Neutrophil (primary cell): ENCODE measurements around the gene TSPAN1.

Experiments used
- H3K27ac ChIP-seq: fragments of 200-600 bp; sonication (generic); 2 replicates; pipeline ENCODE4 v1.5.1; 2016; ENCODE audit warnings: mild to moderate bottlenecking, moderate library complexity
- H3K27me3 ChIP-seq: fragments of 200-600 bp; sonication (generic); 2 replicates; pipeline ENCODE4 v1.6.0; 2016; ENCODE audit warnings: mild to moderate bottlenecking
- H3K36me3 ChIP-seq: fragments of 200-600 bp; sonication (generic); 2 replicates; pipeline ENCODE4 v1.5.1; 2017
- H3K4me1 ChIP-seq, 2 experiments: fragments of 200-600 bp in 1 of 2; sonication (generic) in 1 of 2; 1 replicate in 1 of 2; 2 replicates in 1 of 2; pipeline versions ENCODE4 v1.5.1 to v1.6.1; 2013 to 2016; ENCODE audit warnings: low read depth in 1 of 2, low read length in 1 of 2, mild to moderate bottlenecking in 1 of 2, moderate library complexity in 1 of 2; ENCODE audit not compliant: control insufficient read depth in 1 of 2, insufficient read depth in 1 of 2
- H3K4me3 ChIP-seq, 2 experiments: fragments of 200-600 bp in 1 of 2; sonication (generic) in 1 of 2; 1 replicate in 1 of 2; 2 replicates in 1 of 2; pipeline ENCODE4 v1.5.1; 2013 to 2016; ENCODE audit warnings: low read depth in 1 of 2, low read length in 1 of 2, mild to moderate bottlenecking in 1 of 2, moderate library complexity in 1 of 2
- H3K9me3 ChIP-seq: fragments of 200-600 bp; sonication (generic); 2 replicates; pipeline ENCODE4 v1.5.1; 2016
- CTCF ChIP-seq: fragments of 200-600 bp; sonication (generic); IDR thresholded peaks from 2 replicates; pipeline ENCODE4 v1.5.1; 2016; ENCODE audit warnings: antibody characterized with exemption

Gene TSPAN1

GRCh38 chr1:46211051-46211450 lies 36.2 kb downstream of the TSPAN1 start:
- no peak overlapping the region for H3K4me3 ChIP-seq
- TF ChIP-seq CTCF, result no peak
- no peaks in the 10 kb centered on the region for H3K36me3 ChIP-seq
- no peak overlapping the region for H3K27ac ChIP-seq
- H3K4me1 ChIP-seq, result no peaks in the 10 kb centered on the region
- H3K27me3 ChIP-seq, result no peaks in the 10 kb centered on the region
- H3K9me3 ChIP-seq, result no peaks in the 10 kb centered on the region

- Histone ChIP-seq H3K4me1 (no peaks in the 10 kb centered on the region), H3K27ac (no peak overlapping the region), H3K4me3 (no peak overlapping the region), H3K36me3 (peaks cover 3% of the 10 kb centered on the region), H3K9me3 (no peaks in the 10 kb centered on the region), H3K27me3 (no peaks in the 10 kb centered on the region)
- no peak for TF ChIP-seq CTCF
Measured at GRCh38 chr1:46215504-46215903, 40.6 kb downstream of the TSPAN1 start.

DNA sequence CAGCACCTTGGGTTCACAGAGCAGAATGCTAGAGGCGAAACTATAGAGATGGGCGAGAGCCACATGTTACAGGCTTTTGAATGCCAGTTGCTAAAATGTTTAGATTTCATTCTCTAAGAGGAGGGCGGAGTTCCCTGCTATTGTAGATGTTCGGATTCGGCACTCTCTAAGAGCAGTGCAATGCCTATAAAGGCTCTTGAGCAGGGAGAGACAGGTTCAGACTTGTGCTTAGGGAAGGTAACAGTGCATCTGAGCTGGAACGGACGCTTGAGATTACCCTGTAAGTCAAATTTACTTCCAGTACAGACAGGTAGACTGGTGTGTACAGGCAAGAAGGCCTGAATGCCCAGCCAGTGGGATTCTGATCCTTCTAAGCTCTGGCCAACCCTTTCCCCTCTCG lies 43.6 kb downstream of the TSPAN1 start:
- Histone ChIP-seq H3K27me3 (no peaks in the 10 kb centered on the region), H3K9me3 (no peaks in the 10 kb centered on the region), H3K27ac (no peak overlapping the region), H3K36me3 (peaks cover 3% of the 10 kb centered on the region), H3K4me1 (peaks cover 0 to under 1% of the 10 kb centered on the region in 2 experiments), H3K4me3 (no peak overlapping the region)
- no peak for TF ChIP-seq CTCF

DNA sequence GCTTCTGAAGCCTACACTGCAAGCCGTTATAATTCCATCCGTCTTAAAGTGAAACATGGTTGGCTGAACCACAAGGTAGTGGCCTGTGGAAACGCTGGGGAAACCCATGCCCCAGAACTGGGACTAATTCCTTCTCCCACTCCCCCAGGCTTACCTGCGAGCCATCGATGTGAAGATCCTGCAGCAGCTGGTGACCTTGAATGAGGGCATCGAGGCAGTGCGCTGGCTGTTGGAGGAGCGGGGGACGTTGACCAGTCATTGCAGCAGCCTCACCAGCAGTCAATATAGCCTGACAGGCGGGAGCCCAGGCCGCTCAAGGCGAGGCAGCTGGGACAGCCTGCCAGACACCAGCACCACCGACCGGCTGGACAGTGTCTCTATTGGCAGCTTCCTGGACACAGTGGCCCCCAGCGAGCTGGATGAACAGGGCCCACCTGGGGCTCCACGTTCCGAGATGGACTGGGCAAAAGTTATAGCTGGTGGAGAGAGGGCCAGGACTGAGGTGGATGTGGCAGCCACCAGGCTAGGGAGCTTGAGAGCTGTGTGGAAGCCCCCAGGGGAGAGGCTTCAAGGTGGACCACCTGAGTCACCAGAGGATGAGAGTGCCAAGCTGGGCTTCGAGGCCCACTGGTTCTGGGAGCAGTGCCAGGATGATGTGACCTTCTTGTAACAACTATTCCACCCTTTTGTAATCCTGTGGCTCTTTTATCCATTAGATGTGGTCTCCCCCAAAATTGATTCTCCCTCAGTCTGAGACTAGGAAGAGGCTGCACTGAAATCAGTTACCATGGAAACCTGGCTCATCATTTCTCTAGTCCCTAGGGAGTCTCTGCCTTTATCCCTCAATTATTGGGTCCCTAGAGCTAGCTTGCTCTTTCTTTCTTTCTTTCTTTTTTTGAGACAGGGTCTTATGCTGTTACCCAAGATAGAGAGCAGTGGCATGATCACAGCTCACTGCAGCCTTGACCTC lies 44.9 kb downstream of the TSPAN1 start:
- Histone ChIP-seq H3K9me3 (no peaks in the 10 kb centered on the region), H3K36me3 (peaks cover 3% of the 10 kb centered on the region), H3K27ac (no peak overlapping the region), H3K4me1 (peaks cover 0 to 3% of the 10 kb centered on the region in 2 experiments), H3K27me3 (no peaks in the 10 kb centered on the region), H3K4me3 (no peak overlapping the region)
- no peak for TF ChIP-seq CTCF

- Histone ChIP-seq H3K4me3 (no peak overlapping the region), H3K9me3 (no peaks in the 10 kb centered on the region), H3K27ac (no peak overlapping the region), H3K36me3 (peaks cover 3% of the 10 kb centered on the region), H3K4me1 (peaks cover 0 to 3% of the 10 kb centered on the region in 2 experiments), H3K27me3 (no peaks in the 10 kb centered on the region)
- no peak for TF ChIP-seq CTCF
Measured at GRCh38 chr1:46220808-46221207, 45.9 kb downstream of the TSPAN1 start.
